CD8-positive, alpha-beta memory T cell (primary cell): ENCODE data around the gene TIMM17B. TPM values are rescaled to one million over a fixed set of nuclear protein-coding genes. Genes with fewer than 3 reads are reported as not detected.
A peak's percentile ranks its signal among the peaks of the same experiment; 100 is the strongest.
"Not testable (repeated sequence)": the region's sequence is repeated elsewhere in the genome, so short reads cannot be mapped to it uniquely, and the experiment has no call there.

ENCODE experiments used
- CTCF ChIA-PET: fragments of 350-600 bp; sonication (Branson Sonifier 250); formaldehyde crosslinking; loops from one replicate; lab custom pipeline; 2021; ENCODE audit warnings: antibody characterized with exemption; lab: Charles Lee
- POLR2A ChIA-PET: fragments of 350-600 bp; sonication (Branson Sonifier 250); formaldehyde crosslinking; loops from one replicate; lab custom pipeline; 2021; ENCODE audit warnings: antibody characterized with exemption; lab: Charles Lee
- DNase-seq, 5 donors: peaks; one replicate each; pipeline versions ENCODE4 v3.0.0 to v3.0.0-alpha.2; 2020 to 2022; ENCODE audit warnings: mixed read lengths in 1 of 5
- H3K27ac ChIP-seq: one replicate; pipeline ENCODE4 v1.7.0; 2013; ENCODE audit warnings: low read depth, mild to moderate bottlenecking, low read length, moderate library complexity
- H3K27me3 ChIP-seq: 2 replicates; pipeline ENCODE4 v1.7.0; 2013; ENCODE audit warnings: low read length, mild to moderate bottlenecking; ENCODE audit not compliant: insufficient read depth, poor library complexity, severe bottlenecking
- H3K36me3 ChIP-seq: 2 replicates; pipeline ENCODE4 v1.7.0; 2013; ENCODE audit warnings: mild to moderate bottlenecking, low read length, moderate library complexity; ENCODE audit not compliant: insufficient read depth
- H3K4me1 ChIP-seq: 2 replicates; pipeline ENCODE4 v1.7.0; 2013; ENCODE audit warnings: mild to moderate bottlenecking, low read length, moderate library complexity; ENCODE audit not compliant: insufficient read depth
- H3K4me3 ChIP-seq: 2 replicates; pipeline ENCODE4 v1.7.0; 2013; ENCODE audit warnings: mild to moderate bottlenecking, low read length
- H3K9me3 ChIP-seq: 2 replicates; pipeline ENCODE4 v1.7.0; 2013; ENCODE audit warnings: mild to moderate bottlenecking, low read length
- H3K27ac Mint-ChIP-seq, 8 donors: one replicate each; pipeline ENCODE4 v1.8.0; 2020 to 2021; ENCODE audit warnings: mixed read lengths in 8 of 8, mild to moderate bottlenecking in 6 of 8, inconsistent platforms in 3 of 8, moderate library complexity in 3 of 8
- H3K27me3 Mint-ChIP-seq, 2 donors: one replicate each; pipeline ENCODE4 v1.8.0; 2020 to 2021; ENCODE audit warnings: mixed read lengths in 2 of 2, mild to moderate bottlenecking in 1 of 2, moderate library complexity in 1 of 2
- H3K36me3 Mint-ChIP-seq, 3 donors: one replicate each; pipeline ENCODE4 v1.8.0; 2020 to 2021; ENCODE audit warnings: mixed read lengths in 3 of 3, inconsistent platforms in 1 of 3, mild to moderate bottlenecking in 1 of 3
- H3K4me1 Mint-ChIP-seq, 3 donors: one replicate each; pipeline ENCODE4 v1.8.0; 2020 to 2021; ENCODE audit warnings: mixed read lengths in 3 of 3, inconsistent platforms in 1 of 3, mild to moderate bottlenecking in 1 of 3
- H3K4me3 Mint-ChIP-seq, 7 donors: one replicate each; pipeline ENCODE4 v1.8.0; 2020 to 2021; ENCODE audit warnings: mixed read lengths in 7 of 7, mild to moderate bottlenecking in 6 of 7, moderate library complexity in 4 of 7, inconsistent platforms in 2 of 7
- H3K9me3 Mint-ChIP-seq, 5 donors: one replicate each; pipeline ENCODE4 v1.8.0; 2020 to 2022; ENCODE audit warnings: mixed read lengths in 5 of 5, mild to moderate bottlenecking in 3 of 5, moderate library complexity in 2 of 5, inconsistent platforms in 1 of 5
- polyA plus RNA-seq: library from polyadenylated mRNA; unstranded; fragments of 300-500 nt; fragmentation: Illumina TruSeq; gene quantifications from one replicate; pipeline ENCODE4 v1.2.3, GENCODE V29; 2021
- total RNA-seq, 2 experiments: library from RNA; stranded (reverse); gene quantifications; one replicate each; pipeline ENCODE4 v1.2.3, GENCODE V29; 2021

Gene TIMM17B
- total and polyA plus RNA-seq, 3 experiments from 2014 or later, result 68.5 to 93.6 (median 87.5) TPM

GRCh38 chrX:48892896-48893295, 4.7 kb downstream of the TIMM17B start:
- DNase-seq, result no peak
- Histone ChIP-seq H3K27me3 (no peaks in the 10 kb centered on the region), H3K9me3 (no peaks in the 10 kb centered on the region), H3K27ac (no peak overlapping the region), H3K36me3 (no peaks in the 10 kb centered on the region), H3K4me1 (peaks cover 13% of the 10 kb centered on the region), H3K4me3 (no peak overlapping the region)
- no peak overlapping the region for H3K27ac Mint-ChIP-seq
- H3K27me3 Mint-ChIP-seq, result peaks cover 0 to 5% of the 10 kb centered on the region in 2 donors
- ChIA-PET CTCF (interaction anchor here (2.7 to 3.2 kb wide), 2 partner anchors 19 to 53 kb away, joined by 10 to 21 read pairs; partner anchors contain the start of gene SLC35A2), POLR2A (no interaction called here)
- H3K9me3 Mint-ChIP-seq, result no peaks in the 10 kb centered on the region
- peak overlapping the region in 1 of 7 donors; percentile 75 for H3K4me3 Mint-ChIP-seq
- peaks cover 22 to 35% (median 32%) of the 10 kb centered on the region in 3 donors for H3K4me1 Mint-ChIP-seq
- peaks cover 0 to 28% (median 0%) of the 10 kb centered on the region in 3 donors for H3K36me3 Mint-ChIP-seq

GRCh38 chrX:48891402-48892288, 5.9 kb downstream of the TIMM17B start:
- peak overlapping the region; percentile 11 for H3K27ac ChIP-seq
- H3K4me3 ChIP-seq, result peak overlapping the region; percentile 49
- H3K27me3 ChIP-seq, result no peaks in the 10 kb centered on the region
- peaks cover 11% of the 10 kb centered on the region for H3K4me1 ChIP-seq
- Mint-ChIP-seq H3K27ac (peak overlapping the region in 7 of 8 donors; percentile 17 to 92 (median 71)), H3K4me1 (peaks cover 15 to 31% (median 26%) of the 10 kb centered on the region in 3 donors), H3K4me3 (peak overlapping the region; percentile 73 to 97 (median 84)), H3K27me3 (peaks cover 0 to 5% of the 10 kb centered on the region in 2 donors), H3K9me3 (no peaks in the 10 kb centered on the region), H3K36me3 (peaks cover 0 to 20% (median 0%) of the 10 kb centered on the region in 3 donors)
- no peaks in the 10 kb centered on the region for H3K9me3 ChIP-seq
- POLR2A ChIA-PET, result interaction anchor here (0.5 to 1.2 kb wide), 6 partner anchors 28 to 422 kb away, joined by 3 to 5 read pairs (median 4); partner anchors contain the start of gene HDAC6
- H3K36me3 ChIP-seq, result no peaks in the 10 kb centered on the region
- DNase-seq, result peak; percentile 68 to 85 (median 73)
- CTCF ChIA-PET, result interaction anchor here (0.5 to 3.2 kb wide), 10 partner anchors 12 to 304 kb away, joined by 3 to 21 read pairs (median 4); partner anchors contain the start of gene SLC35A2

- DNase-seq, result peak in 1 of 5 donors; percentile 51
- POLR2A ChIA-PET, result interaction anchor here (0.6 to 1.2 kb wide), 5 partner anchors 29 to 90 kb away, joined by 3 to 5 read pairs (median 3); partner anchors contain the start of gene HDAC6
- H3K36me3 Mint-ChIP-seq, result peaks cover 0 to 20% (median 0%) of the 10 kb centered on the region in 3 donors
- peak overlapping the region in 6 of 8 donors; percentile 58 to 99 (median 76) for H3K27ac Mint-ChIP-seq
- peaks cover 0 to 5% of the 10 kb centered on the region in 2 donors for H3K27me3 Mint-ChIP-seq
- Histone ChIP-seq H3K27ac (no peak overlapping the region), H3K4me3 (peak overlapping the region; percentile 49), H3K9me3 (no peaks in the 10 kb centered on the region), H3K4me1 (peaks cover 5% of the 10 kb centered on the region), H3K27me3 (no peaks in the 10 kb centered on the region), H3K36me3 (no peaks in the 10 kb centered on the region)
- H3K4me1 Mint-ChIP-seq, result peaks cover 10 to 26% (median 22%) of the 10 kb centered on the region in 3 donors
- H3K4me3 Mint-ChIP-seq, result peak overlapping the region; percentile 76 to 97 (median 85)
- CTCF ChIA-PET, result interaction anchor here (0.5 to 3.2 kb wide), 10 partner anchors 12 to 304 kb away, joined by 3 to 21 read pairs (median 4); partner anchors contain the start of gene SLC35A2
- H3K9me3 Mint-ChIP-seq, result no peaks in the 10 kb centered on the region
Observed at GRCh38 chrX:48890934-48891401, 6.6 kb downstream of the TIMM17B start.

GRCh38 chrX:48890296-48890925, 7.2 kb downstream of the TIMM17B start:
- ChIA-PET POLR2A (interaction anchor here (0.6 to 1.2 kb wide), 4 partner anchors 29 to 89 kb away, joined by 3 to 5 read pairs (median 4); partner anchors contain the start of gene HDAC6), CTCF (interaction anchor here (1.1 to 3.2 kb wide), 6 partner anchors 22 to 259 kb away, joined by 3 to 21 read pairs (median 10); partner anchors contain the start of gene SLC35A2)
- Histone ChIP-seq H3K4me3 (peak overlapping the region; percentile 49), H3K36me3 (no peaks in the 10 kb centered on the region), H3K9me3 (no peaks in the 10 kb centered on the region), H3K27ac (no peak overlapping the region), H3K4me1 (peaks cover 5% of the 10 kb centered on the region), H3K27me3 (no peaks in the 10 kb centered on the region)
- H3K9me3 Mint-ChIP-seq, result no peaks in the 10 kb centered on the region
- H3K27me3 Mint-ChIP-seq, result peaks cover 0 to 5% of the 10 kb centered on the region in 2 donors
- H3K4me3 Mint-ChIP-seq, result peak overlapping the region; percentile 76 to 97 (median 85)
- H3K36me3 Mint-ChIP-seq, result peaks cover 0 to 16% (median 0%) of the 10 kb centered on the region in 3 donors
- H3K4me1 Mint-ChIP-seq, result peaks cover 10 to 22% (median 20%) of the 10 kb centered on the region in 3 donors
- H3K27ac Mint-ChIP-seq, result peak overlapping the region in 7 of 8 donors; percentile 43 to 99 (median 70)
- DNase-seq, result no peak

- H3K27me3 ChIP-seq, H3K9me3 Mint-ChIP-seq, DNase-seq, H3K36me3 ChIP-seq, H3K27ac ChIP-seq, H3K9me3 ChIP-seq, H3K36me3 Mint-ChIP-seq, CTCF ChIA-PET, H3K27me3 Mint-ChIP-seq, H3K27ac Mint-ChIP-seq, H3K4me3 Mint-ChIP-seq, H3K4me1 ChIP-seq, H3K4me3 ChIP-seq, POLR2A ChIA-PET: not testable (repeated sequence)
- peaks cover 5 to 10% (median 7%) of the 10 kb centered on the region in 3 donors for H3K4me1 Mint-ChIP-seq
Observed at GRCh38 chrX:48886586-48886985, 11.0 kb downstream of the TIMM17B start.

- no peaks in the 10 kb centered on the region for H3K4me1 ChIP-seq
- DNase-seq, result no peak
- Mint-ChIP-seq H3K27me3 (no peaks in the 10 kb centered on the region), H3K27ac (no peak overlapping the region), H3K4me3 (no peak overlapping the region), H3K4me1 (no peaks in the 10 kb centered on the region), H3K9me3 (no peaks in the 10 kb centered on the region), H3K36me3 (no peaks in the 10 kb centered on the region)
- H3K36me3 ChIP-seq, result no peaks in the 10 kb centered on the region
- H3K4me3 ChIP-seq, result no peak overlapping the region
- H3K9me3 ChIP-seq, result no peaks in the 10 kb centered on the region
- H3K27ac ChIP-seq, result no peak overlapping the region
- H3K27me3 ChIP-seq, result no peaks in the 10 kb centered on the region
- POLR2A ChIA-PET, result no interaction called here
- CTCF ChIA-PET, result no interaction called here
Observed at GRCh38 chrX:48883729-48884128, 13.8 kb downstream of the TIMM17B start.

- POLR2A ChIA-PET, H3K27ac Mint-ChIP-seq, DNase-seq, H3K36me3 ChIP-seq, CTCF ChIA-PET, H3K27me3 ChIP-seq, H3K4me1 ChIP-seq, H3K36me3 Mint-ChIP-seq, H3K4me3 Mint-ChIP-seq, H3K27ac ChIP-seq, H3K4me1 Mint-ChIP-seq, H3K9me3 Mint-ChIP-seq, H3K9me3 ChIP-seq, H3K4me3 ChIP-seq: not testable (repeated sequence)
- H3K27me3 Mint-ChIP-seq, result peaks cover 0 to 12% of the 10 kb centered on the region in 2 donors
Observed at GRCh38 chrX:48876944-48877343, 20.6 kb downstream of the TIMM17B start.
